CD4-positive, alpha-beta T cell treated with Interleukin-4 for 4 hours (primary cell): Measurements from ENCODE around the gene IP6K1.
"Not testable (repeated sequence)": the region's sequence is repeated elsewhere in the genome, so short reads cannot be mapped to it uniquely, and the experiment has no call there.

Experiments
- DNase-seq: peaks from one replicate; pipeline ENCODE4 v3.0.0-alpha.2; 2020

The IP6K1 gene

GRCh38 chr3:49793486-49794085 lies 7.2 kb upstream of the IP6K1 start:
- no peak for DNase-seq

DNA sequence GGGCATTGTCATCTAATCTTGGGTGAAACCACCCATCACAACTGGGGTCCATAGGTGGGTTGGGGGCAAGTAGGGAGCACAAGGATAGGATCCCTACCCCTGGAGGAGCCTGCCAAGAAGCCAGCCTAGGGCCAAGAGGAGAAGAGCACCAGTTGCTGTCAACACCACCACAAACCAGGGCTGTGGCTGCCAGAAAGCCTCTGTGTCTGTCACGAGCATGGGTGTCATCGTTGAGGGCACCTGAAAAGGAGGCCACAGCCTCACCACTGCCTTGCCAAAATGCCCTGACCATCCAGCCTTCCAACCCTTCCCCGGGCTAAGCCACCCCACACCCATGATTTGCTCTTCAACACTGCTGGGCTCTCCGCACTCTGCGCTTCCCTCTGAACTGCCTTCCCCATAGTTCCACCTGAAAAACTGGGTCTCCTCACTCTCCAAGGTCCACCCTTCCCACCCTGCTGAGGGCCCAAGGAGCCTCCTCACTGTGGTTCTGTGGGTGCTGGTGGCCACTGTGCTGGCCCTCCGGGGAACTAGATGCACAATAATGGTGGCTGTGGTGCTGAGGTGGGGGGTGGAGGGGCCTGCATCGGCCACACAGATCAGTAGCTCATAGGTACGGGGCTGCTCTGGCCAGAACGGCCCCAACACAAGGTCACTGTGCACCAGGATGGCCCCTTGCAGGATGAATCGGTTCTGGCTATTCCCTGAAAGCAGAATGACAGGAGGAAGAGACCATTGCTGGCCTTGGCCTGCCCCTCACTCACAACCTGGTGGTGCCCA lies 6.2 kb upstream of the IP6K1 start:
- DNase-seq, result no peak

- DNase-seq, result no peak
Measured at GRCh38 chr3:49791571-49791970, 5.2 kb upstream of the IP6K1 start.

DNA sequence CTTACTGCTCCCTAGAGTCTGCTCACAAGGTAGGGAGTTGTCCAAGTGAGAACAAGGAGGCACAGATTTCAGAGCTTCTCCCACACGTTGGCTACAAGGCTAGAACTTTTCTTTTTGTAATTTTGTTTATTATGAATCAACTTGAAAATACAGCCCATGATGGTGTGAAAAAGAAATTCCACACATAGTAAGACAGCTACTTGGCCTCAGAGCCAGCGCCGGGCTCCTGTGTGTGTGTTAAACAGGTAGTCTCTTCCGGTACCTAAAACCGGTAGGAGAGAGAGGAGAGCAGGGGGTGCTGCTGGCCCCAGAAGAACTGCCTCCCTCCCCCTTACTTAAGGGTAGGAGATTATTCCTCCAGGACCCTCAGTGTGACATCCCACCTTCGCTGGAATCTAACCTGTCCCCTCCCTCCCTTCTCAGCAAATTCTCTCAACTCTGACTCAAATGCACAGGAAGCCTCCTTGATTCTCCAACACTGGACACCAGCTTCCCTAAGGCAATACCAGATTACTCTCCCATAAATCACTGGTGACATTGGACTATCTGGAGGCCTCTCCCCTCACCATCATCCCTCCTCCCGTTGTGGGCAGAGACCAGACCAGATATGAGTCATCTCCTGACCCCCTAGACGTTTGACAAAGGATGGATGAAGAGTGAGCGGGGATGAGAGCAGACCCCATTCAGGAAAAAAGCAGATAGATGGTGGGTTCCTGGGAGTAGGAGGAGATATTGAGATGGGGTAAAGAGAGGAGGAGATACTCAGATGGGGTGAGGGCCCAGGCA lies 4.5 kb upstream of the IP6K1 start:
- DNase-seq, result no peak

GRCh38 chr3:49788056-49788455 lies 1.7 kb upstream of the IP6K1 start:
- no peak for DNase-seq

DNA sequence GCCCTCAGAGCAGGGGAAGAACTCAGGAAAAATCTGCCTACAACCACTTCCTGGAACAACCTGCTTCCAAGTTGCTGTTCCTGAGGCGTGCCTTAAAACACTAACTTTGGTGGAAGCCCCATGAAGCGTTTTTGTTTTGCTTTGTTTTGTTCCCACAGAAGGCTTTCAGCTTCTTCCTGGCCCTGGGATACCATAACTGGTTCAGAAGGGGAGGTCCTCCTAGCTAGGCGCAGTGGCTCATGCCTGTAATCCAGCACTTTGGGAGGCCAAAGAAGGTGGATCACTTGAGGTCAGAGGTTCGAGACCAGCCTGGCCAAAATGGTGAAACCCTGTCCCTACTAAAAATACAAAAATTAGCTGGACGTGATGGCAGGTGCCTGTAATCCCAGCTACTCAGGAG lies 1.2 kb upstream of the IP6K1 start:
- no peak for DNase-seq

GRCh38 chr3:49787182-49787464 lies 781 bp upstream of the IP6K1 start:
- no peak for DNase-seq

DNA sequence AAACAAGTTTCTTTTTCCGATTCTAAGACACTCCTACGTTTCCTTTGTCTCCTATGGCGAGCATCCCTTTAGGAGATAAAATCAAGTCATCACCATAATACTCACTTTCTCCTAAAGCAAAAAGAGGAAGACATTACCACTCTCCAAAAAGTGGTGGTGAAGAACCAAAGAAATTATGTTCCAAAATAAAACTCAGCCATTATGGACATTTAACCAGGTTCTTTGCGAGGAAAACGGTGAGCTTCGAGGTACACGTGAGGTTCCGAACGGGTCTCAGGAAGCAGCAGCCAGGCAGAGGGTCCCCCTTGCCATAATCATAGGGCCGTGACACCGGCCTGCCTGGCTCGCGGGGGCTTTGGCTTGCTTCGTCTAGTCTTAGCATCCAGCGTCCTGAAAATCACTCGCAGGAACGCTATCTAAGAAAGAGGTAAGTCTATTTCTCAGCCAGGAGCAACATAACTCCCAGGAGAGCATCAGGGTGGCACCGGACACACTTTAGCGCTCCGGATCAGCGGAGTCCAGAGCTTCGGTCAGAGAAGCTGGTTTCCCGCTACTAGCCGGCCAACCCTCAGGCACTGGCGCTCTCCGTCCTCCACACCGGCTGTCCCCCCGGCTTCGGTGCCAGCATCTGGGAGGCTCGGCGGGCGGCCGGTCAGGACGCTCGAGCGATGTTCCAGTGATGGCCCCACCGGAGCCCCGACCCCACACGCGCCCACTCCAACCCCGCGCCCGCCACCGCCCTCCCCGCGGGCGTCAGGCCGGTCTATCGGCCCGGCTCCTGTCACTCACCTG lies 581 bp downstream of the IP6K1 start:
- no peak for DNase-seq

DNA sequence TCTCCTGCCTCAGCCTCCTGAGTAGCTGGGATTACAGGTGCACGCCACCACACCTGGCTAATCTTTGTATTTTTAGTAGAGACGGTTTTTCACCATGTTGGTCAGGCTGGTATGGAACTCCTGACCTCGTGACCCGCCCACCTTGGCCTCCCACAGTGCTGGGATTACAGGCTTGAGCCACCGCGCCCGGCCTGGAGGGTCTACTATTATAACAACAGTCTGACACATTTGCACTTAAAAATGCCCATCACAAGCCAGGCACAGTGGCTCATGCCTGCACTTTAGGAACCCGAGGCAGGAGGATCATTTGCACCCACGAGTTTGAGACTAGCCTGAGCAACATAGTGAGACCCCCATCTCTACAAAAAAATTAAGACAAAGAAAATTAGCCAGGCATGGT lies 4.1 kb downstream of the IP6K1 start:
- not testable (repeated sequence) for DNase-seq

DNA sequence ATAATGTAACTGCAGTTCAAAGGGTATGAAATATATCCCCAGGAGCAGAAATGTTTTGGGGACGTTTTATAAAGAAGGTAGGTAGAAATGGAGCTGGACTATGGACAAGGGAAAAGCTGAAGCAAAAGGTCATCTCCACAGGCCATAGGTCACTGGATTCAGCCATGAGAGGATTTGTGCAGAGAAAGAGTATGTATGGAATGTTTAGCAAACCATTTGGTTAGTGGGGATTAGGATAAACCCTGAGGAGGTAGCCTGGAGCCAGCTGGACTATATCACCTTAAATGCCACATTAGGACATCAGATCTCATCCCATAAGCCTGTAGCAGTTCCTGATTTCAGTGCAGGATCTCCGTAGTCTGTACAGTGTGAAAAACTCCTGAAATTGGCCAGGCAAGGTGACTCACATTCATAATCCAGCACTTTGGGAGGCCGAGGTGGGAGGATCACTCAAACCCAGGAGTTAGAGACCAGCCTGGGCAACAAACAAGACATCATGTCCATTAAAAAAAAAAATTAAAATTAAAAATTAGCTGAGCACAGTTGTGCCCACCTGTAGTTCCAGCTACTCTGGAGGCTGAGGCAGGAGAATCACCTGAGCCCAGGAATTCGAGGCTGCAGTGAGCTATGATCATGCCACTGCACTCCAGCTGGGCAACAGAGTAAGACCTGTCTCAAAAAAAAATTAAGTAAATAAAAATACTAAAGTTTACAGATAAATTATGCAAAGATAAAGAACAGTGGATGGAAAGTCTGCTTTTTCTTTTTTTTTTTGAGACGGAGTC lies 4.7 kb downstream of the IP6K1 start:
- DNase-seq, result no peak

GRCh38 chr3:49780975-49781365 lies 5.4 kb downstream of the IP6K1 start:
- DNase-seq, result not testable (repeated sequence)

DNA sequence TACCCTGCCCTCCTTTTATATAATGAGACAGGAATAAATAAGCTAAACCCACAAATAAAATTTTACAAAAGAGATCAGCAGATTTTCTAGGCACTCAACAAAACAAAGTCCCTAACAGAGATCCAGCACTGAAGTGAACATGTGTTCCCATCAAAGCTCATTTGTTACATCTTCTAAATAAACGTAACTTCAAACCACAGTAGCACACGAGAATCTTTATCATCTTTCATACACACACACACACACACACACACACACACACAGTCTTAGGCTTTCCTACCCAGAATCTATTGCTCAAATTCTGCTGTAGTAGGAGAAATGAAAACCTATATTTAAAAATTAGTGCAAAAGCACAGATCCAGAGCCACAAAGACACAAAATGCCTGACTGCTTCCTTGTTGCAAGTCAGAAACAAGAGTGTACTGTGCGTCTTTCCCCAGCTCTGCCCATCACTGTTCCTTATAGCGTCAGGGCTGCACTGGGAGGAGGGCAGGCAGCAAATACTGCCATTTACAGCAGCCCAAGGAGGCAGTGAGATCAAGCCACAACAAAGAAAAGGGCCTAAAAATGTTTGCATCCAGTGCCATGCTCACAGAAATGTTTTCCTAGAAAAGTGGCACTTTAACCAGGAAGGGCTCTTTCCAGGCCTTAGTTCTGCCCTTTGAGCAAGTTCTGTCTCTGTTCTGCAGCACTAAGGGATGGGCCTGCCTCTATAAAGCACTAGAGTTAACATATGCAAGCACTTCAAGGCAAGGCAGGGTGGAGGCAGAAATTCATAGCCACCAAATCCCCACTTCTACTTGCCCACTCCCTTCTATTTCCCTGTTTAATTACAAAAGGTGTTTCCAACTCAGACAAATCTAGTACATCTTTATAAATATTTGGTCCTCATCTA lies 6.0 kb downstream of the IP6K1 start:
- DNase-seq, result no peak

DNA sequence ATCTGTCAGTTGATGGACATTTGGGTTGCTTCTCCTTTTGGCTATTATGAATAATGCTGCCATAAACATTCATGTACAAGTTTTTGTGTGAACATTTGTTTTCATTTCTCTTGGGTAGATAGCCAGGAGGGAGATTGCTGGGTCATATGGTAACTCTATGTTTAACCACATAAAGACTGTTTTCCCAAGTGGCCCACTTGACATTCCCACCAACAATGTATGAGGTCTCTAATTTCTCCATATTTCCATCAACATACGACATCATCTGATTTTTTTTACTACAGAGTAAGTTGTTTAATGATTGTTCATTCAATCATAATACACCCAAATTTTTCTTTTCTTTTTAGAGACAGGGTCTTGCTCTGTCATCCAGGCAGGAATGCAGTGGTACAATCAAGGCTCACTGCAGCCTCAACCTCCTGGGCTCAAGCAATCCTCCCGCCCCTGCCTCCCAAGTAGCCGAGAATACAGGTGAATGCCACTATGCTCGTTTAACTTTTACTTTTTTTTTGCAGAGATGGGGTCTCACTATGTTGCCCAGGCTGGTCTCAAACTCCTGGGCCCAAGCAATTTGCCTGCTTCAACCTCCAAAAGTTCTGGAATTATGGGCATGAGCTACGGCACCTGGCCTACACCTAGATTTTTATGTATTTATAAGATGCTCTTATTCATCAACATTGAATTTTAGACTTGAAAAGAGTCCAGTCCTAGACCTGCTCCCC lies 6.8 kb downstream of the IP6K1 start:
- no peak for DNase-seq

GRCh38 chr3:49776101-49776500 lies 10.2 kb downstream of the IP6K1 start:
- DNase-seq, result not testable (repeated sequence)

DNA sequence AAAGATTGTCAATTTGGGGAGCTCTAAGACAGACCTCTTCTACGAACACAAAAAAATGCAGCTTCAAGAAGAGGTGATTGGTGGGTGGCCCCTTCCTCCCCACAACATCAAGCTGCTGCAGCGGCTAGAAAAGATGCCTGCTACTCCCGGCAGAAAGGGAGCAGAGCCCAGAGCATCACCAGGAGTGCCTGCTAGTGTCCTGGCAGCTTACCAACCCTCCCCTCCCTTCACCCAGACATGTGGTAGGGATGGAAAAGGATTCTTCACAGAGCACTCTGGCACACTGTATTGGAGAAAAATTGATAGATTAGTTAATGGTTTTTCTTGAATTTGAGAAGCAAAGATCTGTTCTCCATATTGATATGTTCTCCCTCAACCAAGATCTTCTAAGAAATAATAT lies 10.8 kb downstream of the IP6K1 start:
- DNase-seq, result no peak

GRCh38 chr3:49772703-49773102 lies 13.6 kb downstream of the IP6K1 start:
- no peak for DNase-seq

GRCh38 chr3:49771340-49771938 lies 14.9 kb downstream of the IP6K1 start:
- DNase-seq, result no peak

GRCh38 chr3:49769926-49770325 lies 16.4 kb downstream of the IP6K1 start:
- DNase-seq, result no peak

DNA sequence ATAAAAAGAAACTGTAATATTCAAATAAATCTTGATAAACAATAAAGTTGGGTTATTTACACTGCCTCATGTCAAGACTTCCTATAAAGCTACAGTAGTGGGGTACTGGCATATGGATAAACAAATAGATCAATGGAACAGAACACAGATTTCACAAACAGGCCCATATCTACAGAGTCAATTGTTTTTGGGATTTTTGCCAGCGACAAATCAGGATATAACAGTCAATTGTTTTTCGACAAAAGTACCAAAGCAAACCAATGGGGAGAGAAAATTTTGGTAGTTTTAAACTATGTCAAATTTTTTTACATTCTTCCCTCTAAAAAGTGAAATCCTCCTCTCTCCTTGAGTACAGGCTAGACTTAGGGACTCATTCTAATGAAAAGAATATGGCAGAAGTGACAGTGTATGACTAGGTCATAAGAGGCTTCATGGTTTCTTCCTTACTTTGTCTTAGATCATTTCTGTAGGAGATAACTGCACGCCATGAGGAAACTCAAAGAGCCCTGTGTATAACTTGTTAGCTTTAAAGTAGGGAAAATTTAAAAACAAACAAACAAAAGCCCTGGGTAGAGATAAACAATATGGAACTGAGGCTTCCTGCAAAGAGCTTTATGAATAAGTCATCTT lies 16.9 kb downstream of the IP6K1 start:
- DNase-seq, result no peak

DNA sequence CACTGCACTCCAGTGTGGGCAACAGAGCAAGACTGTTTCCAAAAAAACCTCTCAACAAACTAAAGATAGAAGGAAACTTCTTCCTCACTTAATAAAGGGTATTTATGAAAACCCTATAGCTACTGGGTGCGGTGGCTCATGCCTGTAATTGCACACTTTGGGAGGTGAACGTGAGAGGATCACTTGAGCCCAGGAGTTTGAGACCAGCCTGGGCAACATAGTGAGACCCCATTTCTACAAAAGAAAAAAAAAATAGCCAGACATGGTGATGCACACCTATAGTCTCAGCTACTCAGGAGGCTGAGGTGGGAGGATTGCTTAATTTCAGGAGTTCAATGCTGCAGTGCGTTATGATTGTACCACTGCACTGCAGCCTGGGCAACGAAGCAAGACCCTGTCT lies 22.4 kb downstream of the IP6K1 start:
- no peak for DNase-seq
